ENCODE measurements around the gene FADS3. TPM values are rescaled to one million over a fixed set of nuclear protein-coding genes. Genes with fewer than 3 reads are reported as not detected.

FADS3 gene
- total RNA-seq, 1 donor from 2014 or later = 76.0 TPM

- DNase-seq = no peak
- ATAC-seq (ENCODE audit: poor library complexity) = no peak
- intact Hi-C loops (cut with DNase I) = no loop called here
These were observed 25.5 kb upstream of the FADS3 start for GRCh38 chr11:61916737-61917333.

GRCh38 chr11:61914471-61915171 lies 23.3 kb upstream of the FADS3 start:
- no peak for ATAC-seq (ENCODE audit: poor library complexity)
- intact Hi-C loops (cut with DNase I) = no loop called here
- DNase-seq = no peak

GRCh38 chr11:61913699-61914395 lies 22.5 kb upstream of the FADS3 start:
- intact Hi-C loops (cut with DNase I) = no loop called here
- ATAC-seq (ENCODE audit: poor library complexity) = no peak
- no peak for DNase-seq

GRCh38 chr11:61912991-61913698 lies 21.8 kb upstream of the FADS3 start:
- DNase-seq (peak; percentile 33), ATAC-seq (ENCODE audit: poor library complexity) (no peak)
- intact Hi-C loops (cut with DNase I) = no loop called here

GRCh38 chr11:61912530-61912898 lies 21.2 kb upstream of the FADS3 start:
- ATAC-seq (ENCODE audit: poor library complexity) (peak; percentile 34), DNase-seq (peak; percentile 56)
- intact Hi-C loops (cut with DNase I) = no loop called here

GRCh38 chr11:61911701-61912529 lies 20.6 kb upstream of the FADS3 start:
- intact Hi-C loops (cut with DNase I) = no loop called here
- DNase-seq (peak; percentile 44), ATAC-seq (ENCODE audit: poor library complexity) (no peak)

- DNase-seq (no peak), ATAC-seq (ENCODE audit: poor library complexity) (no peak)
- intact Hi-C loops (cut with DNase I) = no loop called here
These were observed 19.9 kb upstream of the FADS3 start for GRCh38 chr11:61911128-61911700.

- intact Hi-C loops (cut with DNase I) = no loop called here
- DNase-seq (peak; percentile 45), ATAC-seq (ENCODE audit: poor library complexity) (peak; percentile 16)
These were observed 19.1 kb upstream of the FADS3 start for GRCh38 chr11:61910187-61911127.

GRCh38 chr11:61908730-61909316 lies 17.5 kb upstream of the FADS3 start:
- intact Hi-C loops (cut with DNase I) = no loop called here
- DNase-seq = peak; percentile 85
- ATAC-seq (ENCODE audit: poor library complexity) = peak; percentile 57

- intact Hi-C loops (cut with DNase I) = no loop called here
- DNase-seq (peak; percentile 30), ATAC-seq (ENCODE audit: poor library complexity) (no peak)
These were observed 16.8 kb upstream of the FADS3 start for GRCh38 chr11:61907871-61908729.

- ATAC-seq (ENCODE audit: poor library complexity) (no peak), DNase-seq (peak; percentile 33)
- intact Hi-C loops (cut with DNase I) = no loop called here
These were observed 15.9 kb upstream of the FADS3 start for GRCh38 chr11:61907282-61907681.

GRCh38 chr11:61906522-61906909 lies 15.2 kb upstream of the FADS3 start:
- intact Hi-C loops (cut with DNase I) = no loop called here
- ATAC-seq (ENCODE audit: poor library complexity) (no peak), DNase-seq (no peak)

- DNase-seq (no peak), ATAC-seq (ENCODE audit: poor library complexity) (no peak)
- intact Hi-C loops (cut with DNase I) = no loop called here
These were observed 14.6 kb upstream of the FADS3 start for GRCh38 chr11:61905801-61906521.

GRCh38 chr11:61905067-61905696 lies 13.8 kb upstream of the FADS3 start:
- intact Hi-C loops (cut with DNase I) = no loop called here
- DNase-seq = no peak
- no peak for ATAC-seq (ENCODE audit: poor library complexity)

GRCh38 chr11:61904539-61905048 lies 13.2 kb upstream of the FADS3 start:
- intact Hi-C loops (cut with DNase I) = no loop called here
- ATAC-seq (ENCODE audit: poor library complexity) (peak; percentile 50), DNase-seq (no peak)
